Motor neuron (in vitro differentiated cells): Measurements from ENCODE around the gene OPN1MW. TPM values are rescaled to one million over a fixed set of nuclear protein-coding genes. Genes with fewer than 3 reads are reported as not detected.
"Not testable (repeated sequence)": the region's sequence is repeated elsewhere in the genome, so short reads cannot be mapped to it uniquely, and the experiment has no call there.

Experiments used
- ATAC-seq, 8 experiments: fragments of 200-7000 bp; cut with Tn5 transposase; replicated peaks in 6 of 8; 2 replicates each; pipeline ENCODE4 v1.8.0; 2021; ENCODE audit warnings: mild to moderate bottlenecking in 8 of 8, moderate library complexity in 8 of 8
- H3K27ac ChIP-seq, 2 donors: fragments of 250-450 bp; sonication (Bioruptor Pico); 2 replicates each; pipeline ENCODE4 v1.9.0; 2021; ENCODE audit warnings: antibody characterized with exemption in 2 of 2, mild to moderate bottlenecking in 2 of 2, moderate library complexity in 1 of 2
- H3K4me1 ChIP-seq, 2 donors: fragments of 250-450 bp; sonication (Bioruptor Pico); replicated peaks in 1 of 2; 2 replicates each; pipeline ENCODE4 v1.6.1; 2021; ENCODE audit warnings: antibody characterized with exemption in 2 of 2, mild to moderate bottlenecking in 2 of 2, moderate library complexity in 1 of 2
- H3K4me3 ChIP-seq, 5 donors: fragments of 250-450 bp; sonication (Bioruptor Pico); 2 replicates each; pipeline ENCODE4 v1.9.0; 2021; ENCODE audit warnings: antibody characterized with exemption in 5 of 5, mild to moderate bottlenecking in 5 of 5, moderate library complexity in 4 of 5
- WGBS, 10 experiments: fragments of 450-650 bp; shearing (Covaris generic); methylation state at CpG; one replicate each; pipeline ENCODE4 v1.0.0; 2022; 5-methylcytosine and 5-hydroxymethylcytosine counted together
- in situ Hi-C, 9 experiments: fragments of 400-800 bp; cut with MboI; loops; one replicate each; pipeline ENCODE4 v1.15.0; 2021; ENCODE audit warnings: low sequenced_read_pairs in 9 of 9, low pct_unique_long_range_greater_than_20kb in 2 of 9; ENCODE audit not compliant: unreplicated experiment in 9 of 9
- total RNA-seq, 8 experiments: library from RNA; unstranded; fragments of 300-600 nt; gene quantifications; 2 replicates each; pipeline versions ENCODE4 v1.2.3 to v1.2.4, GENCODE V29; 2022

The OPN1MW gene
- total RNA-seq, 8 experiments from 2014 or later, result not detected

DNA sequence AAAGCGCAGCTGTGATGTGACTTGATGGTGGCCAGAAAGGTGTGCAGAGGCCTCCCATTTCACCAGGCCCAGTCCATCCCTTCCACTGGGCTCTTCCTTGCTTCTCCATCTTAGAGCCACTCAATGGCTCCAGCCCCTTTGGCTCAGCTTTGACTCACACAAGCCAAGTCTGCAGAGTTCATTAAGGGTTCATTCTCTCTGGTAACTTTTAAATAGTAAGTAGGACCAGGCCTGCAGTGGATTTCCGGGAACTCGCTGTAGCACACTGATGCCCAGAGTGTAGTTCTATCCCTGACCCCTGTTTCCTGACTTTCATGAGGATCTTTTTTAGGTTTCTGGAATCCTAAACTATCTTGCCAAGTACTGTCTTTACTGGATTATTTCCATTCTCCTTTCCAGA is 49.0 kb downstream of the OPN1MW start:
- no CpG with 5 or more reads among the region's 3 CpGs for WGBS, 10 experiments

DNA sequence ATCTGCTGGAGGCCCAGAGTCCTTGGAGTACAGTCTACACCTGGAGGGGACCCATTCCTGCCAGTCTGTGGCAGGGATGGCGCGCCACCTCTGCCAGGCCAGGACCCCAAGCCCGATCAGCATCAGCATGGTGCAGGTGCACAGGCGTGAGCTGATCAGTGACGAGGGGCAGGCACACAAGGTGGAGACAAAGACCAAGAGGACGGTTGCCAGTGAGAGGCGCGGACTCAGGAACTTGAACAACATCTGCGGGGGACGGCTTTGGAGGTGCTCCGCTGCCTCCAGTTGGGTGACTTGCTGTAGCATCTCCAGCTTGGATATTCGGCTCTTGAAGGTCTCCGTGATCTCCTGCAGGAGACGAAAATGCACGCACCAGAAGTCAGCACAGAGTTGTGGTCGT is 51.2 kb downstream of the OPN1MW start:
- H3K27ac ChIP-seq, H3K4me3 ChIP-seq, in situ Hi-C loops, H3K4me1 ChIP-seq, ATAC-seq: not testable (repeated sequence)
- no CpG with 5 or more reads among the region's 16 CpGs for WGBS, 10 experiments

More for the DNA sequence above, 49.0 kb downstream of the OPN1MW start:
- ATAC-seq, H3K27ac ChIP-seq, in situ Hi-C loops, H3K4me1 ChIP-seq, H3K4me3 ChIP-seq: not testable (repeated sequence)

DNA sequence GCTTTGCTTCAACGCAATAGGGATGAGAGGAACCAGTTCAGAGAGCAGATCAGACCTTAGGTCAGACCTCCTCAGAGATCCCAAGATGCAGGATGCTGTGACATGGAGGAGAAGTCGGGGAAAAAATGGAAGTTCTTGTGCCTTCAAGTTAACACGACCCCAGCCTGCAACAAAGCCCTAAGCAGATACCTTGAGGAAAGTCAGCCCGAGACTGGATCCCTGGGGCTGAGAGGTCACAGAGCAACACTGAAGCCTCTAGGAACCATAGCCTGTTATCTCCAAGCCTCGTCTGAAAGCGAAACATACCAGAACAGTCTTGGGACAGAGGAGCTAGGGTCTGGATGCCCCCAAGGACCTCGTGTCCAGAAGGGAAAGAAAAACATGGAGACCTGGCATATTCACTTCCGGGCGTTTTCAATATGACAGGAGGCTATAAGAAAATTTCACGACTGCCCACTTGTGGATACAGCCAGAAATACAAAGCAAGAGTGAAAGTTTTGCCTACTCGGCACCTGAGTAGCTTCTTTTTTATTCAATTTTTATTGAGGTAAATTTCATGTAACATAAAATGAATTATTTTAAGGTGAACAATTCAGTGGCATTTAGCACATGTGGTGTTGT is 56.7 kb downstream of the OPN1MW start:
- H3K4me3 ChIP-seq, ATAC-seq, in situ Hi-C loops, H3K4me1 ChIP-seq, H3K27ac ChIP-seq: not testable (repeated sequence)
- WGBS, 10 experiments, result no CpG with 5 or more reads among the region's 11 CpGs

DNA sequence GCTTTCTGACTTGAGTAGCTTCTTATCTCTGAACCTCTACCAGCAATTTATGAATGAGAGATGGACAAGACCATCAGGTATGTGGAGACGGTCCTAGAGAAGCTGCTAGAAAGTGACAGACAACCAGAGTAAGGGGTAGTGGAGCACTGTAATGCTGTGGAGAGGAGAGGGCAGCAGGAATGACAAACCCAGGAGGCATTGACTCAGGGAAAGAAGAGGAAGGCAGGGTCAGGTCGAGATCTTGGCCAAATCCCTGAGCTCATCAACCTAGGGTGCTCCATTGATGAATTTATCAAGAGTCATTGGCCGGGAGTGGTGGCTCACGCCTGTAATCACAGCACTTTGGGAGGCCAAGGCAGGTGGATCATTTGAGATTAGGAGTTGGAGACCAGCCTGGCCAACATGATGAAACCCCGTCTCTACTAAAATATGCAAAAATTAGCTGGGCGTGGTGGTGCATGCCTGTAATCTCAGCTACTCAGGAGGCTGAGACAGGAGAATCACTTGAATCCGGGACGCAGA is 57.6 kb downstream of the OPN1MW start:
- in situ Hi-C loops, H3K4me3 ChIP-seq, H3K4me1 ChIP-seq, ATAC-seq, H3K27ac ChIP-seq: not testable (repeated sequence)
- WGBS, 10 experiments, result 48 to 100% (median 82%) methylated on average over 1 to 4 of the region's 8 CpGs; no CpG with 5 or more reads in 4 of the 10 experiments

Other genes starting within 250 kb of the OPN1MW start
- gene NAA10, start 247.6 kb upstream of the OPN1MW start, total RNA-seq, result 100 to 1,000 TPM in 2 of 8 experiments, 10 to 100 TPM in 6; 48.3 to 121 (median 71.4) TPM
- 10 to 100 TPM in 5 of 8 experiments, 1 to 10 TPM in 3; 5.3 to 46.7 (median 10.6) TPM for gene RENBP, start 238.0 kb upstream of the OPN1MW start, total RNA-seq
- 10 to 100 TPM; 11.8 to 52.2 (median 21.4) TPM for gene HCFC1, start 210.8 kb upstream of the OPN1MW start, total RNA-seq
- gene TMEM187, start 209.8 kb upstream of the OPN1MW start, total RNA-seq, result 1 to 10 TPM; 2.7 to 9.5 (median 4.7) TPM
- gene IRAK1, start 162.7 kb upstream of the OPN1MW start, total RNA-seq, result 10 to 100 TPM in 7 of 8 experiments, 1 to 10 TPM in 1; 2.7 to 52.9 (median 21.7) TPM
- gene MECP2, start 84.9 kb upstream of the OPN1MW start, total RNA-seq, result 10 to 100 TPM; 23.2 to 65.0 (median 25.3) TPM
- gene OPN1LW, start 38.4 kb upstream of the OPN1MW start, total RNA-seq, result not detected
- not detected for gene OPN1MW2, start 37.2 kb downstream of the OPN1MW start, total RNA-seq
- gene OPN1MW3, start 75.0 kb downstream of the OPN1MW start, total RNA-seq, result under 1 TPM in 4 of 8 experiments, not detected in 4; 0.09 to 0.31 (median 0.21) TPM
- not detected for gene TEX28, start 112.5 kb downstream of the OPN1MW start, total RNA-seq
- 10 to 100 TPM in 1 of 8 experiments, 1 to 10 TPM in 4, not detected in 3; 1.2 to 13.5 (median 7.5) TPM for gene TKTL1, start 113.2 kb downstream of the OPN1MW start, total RNA-seq
- gene FLNA, start 192.0 kb downstream of the OPN1MW start, total RNA-seq, result 100 to 1,000 TPM; 108 to 602 (median 190) TPM
- gene EMD, start 196.7 kb downstream of the OPN1MW start, total RNA-seq, result 10 to 100 TPM; 31.6 to 96.1 (median 64.8) TPM
- gene RPL10, start 215.8 kb downstream of the OPN1MW start, total RNA-seq, result 1,000 to 10,000 TPM; 1,839 to 5,261 (median 3,045) TPM
- 10 to 100 TPM in 5 of 8 experiments, 1 to 10 TPM in 3; 7.4 to 29.2 (median 10.9) TPM for gene DNASE1L1, start 226.7 kb downstream of the OPN1MW start, total RNA-seq
- gene TAFAZZIN, start 228.9 kb downstream of the OPN1MW start, total RNA-seq, result 10 to 100 TPM in 7 of 8 experiments, 1 to 10 TPM in 1; 9.9 to 29.3 (median 16.6) TPM
- 100 to 1,000 TPM in 2 of 8 experiments, 10 to 100 TPM in 6; 67.6 to 164 (median 78.9) TPM for gene ATP6AP1, start 246.1 kb downstream of the OPN1MW start, total RNA-seq